ENCODE results near the gene ARHGEF16.

ARHGEF16 gene

DNA sequence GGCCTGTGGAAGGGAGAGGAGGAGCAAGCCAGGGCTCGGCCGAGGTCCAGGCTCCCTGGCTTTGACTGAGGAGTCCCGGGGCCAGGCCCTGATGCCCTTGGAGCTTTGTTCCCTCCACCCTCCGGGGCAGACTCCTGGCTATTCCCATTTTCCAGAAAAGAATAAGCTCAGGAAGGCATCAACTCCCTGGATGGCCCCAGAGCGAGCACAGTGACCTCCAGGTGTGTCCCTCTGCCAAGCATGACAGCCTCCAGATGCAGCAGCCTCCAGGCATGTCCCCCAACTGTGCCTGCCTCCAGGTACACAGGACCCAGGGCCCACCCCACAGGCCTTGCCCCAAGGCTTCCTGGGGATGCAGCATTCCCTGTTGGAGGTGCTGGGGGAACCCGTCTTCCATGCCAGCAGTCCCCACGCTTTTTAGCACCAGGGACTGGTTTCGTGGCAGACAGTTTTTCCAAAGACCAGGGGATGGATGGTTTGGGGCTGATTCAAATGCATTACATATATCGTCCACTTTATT is 15.7 kb upstream of the ARHGEF16 start:
- DNase-seq (ENCODE audit: low spot score) = no peak

DNA sequence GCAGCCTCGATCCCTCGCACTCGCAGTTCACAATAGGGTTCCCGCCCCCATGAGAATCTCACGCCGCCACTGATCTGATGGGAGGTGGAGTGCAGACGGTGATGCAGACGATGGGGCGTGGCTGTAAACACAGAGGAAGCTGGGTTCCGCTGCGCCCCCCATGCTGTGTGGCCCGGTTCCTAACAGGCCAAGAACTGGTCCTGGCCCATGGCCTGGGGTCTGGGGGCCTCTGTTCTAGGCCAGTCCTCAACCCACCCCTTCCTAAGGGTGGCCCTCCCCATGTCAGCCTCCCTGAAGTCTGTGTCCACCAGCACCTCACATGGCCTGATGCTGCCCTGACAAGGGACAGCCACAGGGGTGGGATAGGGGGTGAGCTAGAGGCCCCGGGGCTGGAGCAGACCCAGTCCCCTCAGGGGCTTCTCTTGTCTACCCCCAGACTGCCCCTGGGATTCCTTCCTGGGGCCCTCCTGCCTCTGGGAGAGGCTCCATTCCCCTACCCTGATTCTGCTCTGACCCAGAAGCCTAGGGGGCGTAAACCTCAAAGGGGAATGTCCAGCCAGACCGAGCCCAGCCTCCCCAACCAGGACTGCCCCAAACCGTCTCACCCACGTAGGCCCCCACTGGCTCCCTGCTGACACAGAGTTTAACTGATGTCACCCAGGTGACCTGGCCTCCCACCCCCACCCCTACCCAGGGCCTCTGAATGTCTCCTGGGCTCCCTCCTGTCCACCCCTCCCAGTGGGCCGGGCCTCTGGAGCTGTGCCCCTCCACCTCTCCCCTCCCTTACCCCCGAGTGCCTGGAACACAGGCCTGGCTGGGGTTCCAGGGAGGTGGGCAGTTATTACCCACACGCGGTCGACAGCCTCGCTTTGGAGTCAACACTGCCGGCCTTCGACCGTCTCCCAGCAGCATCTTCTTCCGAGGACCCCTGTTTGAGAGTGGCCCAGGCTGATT is 14.8 kb upstream of the ARHGEF16 start:
- DNase-seq (ENCODE audit: low spot score) = no peak

DNA sequence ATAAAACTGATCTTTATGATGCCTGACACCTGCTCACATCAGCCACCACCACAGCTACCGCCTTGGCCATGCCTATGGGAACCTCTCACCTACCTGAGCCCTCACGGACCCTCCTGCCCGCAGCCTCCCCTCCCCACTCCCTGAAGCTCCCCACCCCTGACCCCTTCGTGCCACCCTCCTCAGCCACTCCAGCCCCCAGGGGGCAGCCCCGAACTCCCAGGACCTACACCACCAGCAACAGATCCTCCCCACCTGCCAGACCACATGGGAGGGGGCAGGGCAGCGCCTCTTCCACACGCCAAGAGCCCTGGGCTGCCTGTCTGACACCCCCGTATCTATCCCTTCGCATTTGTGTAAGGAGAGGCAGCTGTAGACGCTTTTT is 14.2 kb upstream of the ARHGEF16 start:
- DNase-seq (ENCODE audit: low spot score) = no peak

- no peak for DNase-seq (ENCODE audit: low spot score)
These were observed 13.6 kb upstream of the ARHGEF16 start for GRCh38 chr1:3440711-3441409.

DNA sequence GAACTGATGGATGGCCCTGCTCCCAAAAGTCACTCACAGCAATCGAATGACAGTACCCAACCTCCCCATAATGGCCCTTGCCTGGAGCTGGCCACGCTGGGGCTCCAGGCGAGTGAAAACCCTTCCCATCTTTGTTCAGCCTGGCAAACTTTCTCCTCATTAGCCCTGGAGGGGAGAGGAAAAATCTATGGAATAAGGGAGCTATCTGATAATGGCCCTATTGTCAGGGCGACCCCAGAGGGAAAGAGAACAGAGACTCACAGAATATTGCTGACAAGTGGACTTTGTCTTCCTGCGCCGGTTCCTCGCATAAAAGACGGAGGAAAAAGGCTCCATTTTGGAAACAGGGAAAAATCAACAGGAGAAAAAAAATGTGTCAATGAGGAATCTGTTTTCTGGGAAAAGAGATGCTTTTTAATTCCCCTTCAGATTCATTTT is 13.0 kb upstream of the ARHGEF16 start:
- peak; percentile 77 for DNase-seq (ENCODE audit: low spot score)

GRCh38 chr1:3441880-3442279 is 12.6 kb upstream of the ARHGEF16 start:
- DNase-seq (ENCODE audit: low spot score) = no peak

GRCh38 chr1:3442331-3442730 is 12.1 kb upstream of the ARHGEF16 start:
- DNase-seq (ENCODE audit: low spot score) = no peak

DNA sequence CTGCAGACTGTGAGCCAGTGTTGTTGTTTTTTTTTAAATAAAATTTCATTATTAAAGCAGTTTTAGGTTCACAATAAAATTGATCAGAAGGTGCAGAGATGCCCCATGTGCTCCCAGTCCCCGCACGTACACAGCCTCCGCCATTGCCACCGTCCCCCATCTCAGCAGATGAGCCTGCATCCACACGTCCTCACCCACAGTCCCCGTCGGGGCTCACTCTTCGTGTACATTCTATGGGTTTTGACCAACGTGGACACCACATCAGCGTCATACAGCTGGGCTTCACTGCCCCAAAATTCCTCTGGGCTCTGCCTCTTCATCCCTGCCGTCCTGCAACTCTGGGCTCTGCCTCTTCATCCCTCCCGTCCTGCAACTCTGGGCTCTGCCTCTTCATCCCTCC is 11.6 kb upstream of the ARHGEF16 start:
- DNase-seq (ENCODE audit: low spot score) = no peak

DNA sequence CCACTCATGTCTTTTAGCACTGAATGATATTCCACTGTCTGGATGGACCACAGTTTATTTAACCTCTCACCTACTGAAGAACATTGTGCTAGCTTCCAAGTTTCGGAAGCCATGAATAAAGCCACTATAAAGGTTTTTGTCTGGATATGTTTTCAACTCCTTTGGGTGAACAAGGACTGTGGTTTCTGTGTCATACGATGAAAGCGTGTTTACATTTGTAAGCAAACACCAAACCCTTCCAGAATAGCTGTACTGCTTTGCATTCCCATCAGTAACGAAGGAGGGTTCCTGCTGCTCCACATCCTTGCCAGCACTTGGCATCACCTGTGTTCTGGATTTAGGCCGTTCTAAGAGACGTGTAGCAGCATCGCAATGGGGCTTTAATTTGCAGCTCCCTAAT is 10.7 kb upstream of the ARHGEF16 start:
- no peak for DNase-seq (ENCODE audit: low spot score)

GRCh38 chr1:3444298-3444697 is 10.2 kb upstream of the ARHGEF16 start:
- no peak for DNase-seq (ENCODE audit: low spot score)

GRCh38 chr1:3444736-3445135 is 9.7 kb upstream of the ARHGEF16 start:
- peak; percentile 44 for DNase-seq (ENCODE audit: low spot score)

DNA sequence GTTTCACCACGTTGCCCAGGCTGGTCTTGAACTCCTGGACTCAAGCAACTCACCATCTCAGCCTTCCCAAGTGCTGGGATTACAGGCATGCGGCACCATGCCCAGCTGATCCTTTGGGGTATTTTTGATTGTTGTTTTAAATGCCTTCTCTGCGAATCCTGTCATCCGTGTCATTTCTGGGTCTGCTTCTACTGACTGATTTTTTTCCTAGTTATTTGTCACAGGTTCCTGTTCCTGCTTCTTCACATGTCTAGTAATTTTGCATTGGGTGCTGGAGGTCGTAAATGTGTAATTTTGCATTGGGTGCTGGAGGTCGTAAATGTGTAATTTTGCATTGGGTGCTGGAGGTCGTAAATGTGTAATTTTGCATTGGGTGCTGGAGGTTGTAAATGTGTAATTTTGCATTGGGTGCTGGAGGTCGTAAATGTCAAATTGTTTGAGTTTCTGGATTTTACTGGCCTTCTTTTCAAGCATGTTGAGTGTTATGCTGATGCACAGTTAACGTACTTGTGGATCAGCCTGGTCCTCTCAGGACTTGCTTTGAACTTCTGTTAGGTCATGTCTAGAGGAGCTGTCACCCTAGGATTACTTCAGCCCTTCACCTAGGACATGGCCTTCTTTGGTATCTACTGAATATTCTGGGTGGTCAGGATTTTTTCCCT is 4.1 kb upstream of the ARHGEF16 start:
- DNase-seq (ENCODE audit: low spot score) = no peak

DNA sequence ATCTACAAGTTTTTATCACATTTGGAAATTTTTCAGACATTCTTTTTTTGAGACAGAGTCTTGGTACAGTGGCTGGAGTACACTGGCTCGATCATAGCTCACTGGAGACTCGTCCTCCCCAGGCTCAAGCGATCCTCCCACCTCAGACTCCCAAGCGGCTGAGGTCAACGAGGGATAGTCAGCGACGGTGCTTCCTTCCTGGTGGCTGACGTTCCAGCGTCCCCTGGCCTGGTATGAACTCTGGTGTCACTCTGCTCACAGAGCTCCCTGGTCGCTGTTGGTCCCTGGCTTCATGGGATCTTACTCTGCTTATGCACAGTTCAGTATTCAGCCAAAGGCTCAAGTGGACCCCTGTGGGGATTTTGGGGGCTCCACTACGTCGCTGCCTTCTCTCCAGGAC is 3.5 kb upstream of the ARHGEF16 start:
- no peak for DNase-seq (ENCODE audit: low spot score)

- no peak for DNase-seq (ENCODE audit: low spot score)
These were observed 2.2 kb upstream of the ARHGEF16 start for GRCh38 chr1:3451994-3452865.

DNA sequence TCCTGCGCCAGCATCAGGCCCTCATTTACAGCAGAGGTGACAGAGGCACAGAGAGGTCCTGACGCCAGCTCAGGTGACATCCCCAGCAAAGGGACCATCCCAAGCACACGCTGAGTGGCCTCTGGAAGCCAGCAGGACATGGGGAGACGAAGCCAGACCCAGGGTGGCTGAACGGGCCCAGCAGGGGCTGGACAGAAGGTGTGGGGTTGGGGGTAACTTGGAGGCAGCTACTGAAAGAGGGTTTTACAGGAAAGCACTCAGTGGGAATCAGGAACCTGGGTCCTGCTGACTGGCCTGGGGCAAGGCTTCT is 1.6 kb upstream of the ARHGEF16 start:
- no peak for DNase-seq (ENCODE audit: low spot score)

- DNase-seq (ENCODE audit: low spot score) = peak; percentile 83
These were observed 1.2 kb upstream of the ARHGEF16 start for GRCh38 chr1:3453203-3453761.

- DNase-seq (ENCODE audit: low spot score) = no peak
These were observed 550 bp downstream of the ARHGEF16 start for GRCh38 chr1:3454811-3455618.

DNA sequence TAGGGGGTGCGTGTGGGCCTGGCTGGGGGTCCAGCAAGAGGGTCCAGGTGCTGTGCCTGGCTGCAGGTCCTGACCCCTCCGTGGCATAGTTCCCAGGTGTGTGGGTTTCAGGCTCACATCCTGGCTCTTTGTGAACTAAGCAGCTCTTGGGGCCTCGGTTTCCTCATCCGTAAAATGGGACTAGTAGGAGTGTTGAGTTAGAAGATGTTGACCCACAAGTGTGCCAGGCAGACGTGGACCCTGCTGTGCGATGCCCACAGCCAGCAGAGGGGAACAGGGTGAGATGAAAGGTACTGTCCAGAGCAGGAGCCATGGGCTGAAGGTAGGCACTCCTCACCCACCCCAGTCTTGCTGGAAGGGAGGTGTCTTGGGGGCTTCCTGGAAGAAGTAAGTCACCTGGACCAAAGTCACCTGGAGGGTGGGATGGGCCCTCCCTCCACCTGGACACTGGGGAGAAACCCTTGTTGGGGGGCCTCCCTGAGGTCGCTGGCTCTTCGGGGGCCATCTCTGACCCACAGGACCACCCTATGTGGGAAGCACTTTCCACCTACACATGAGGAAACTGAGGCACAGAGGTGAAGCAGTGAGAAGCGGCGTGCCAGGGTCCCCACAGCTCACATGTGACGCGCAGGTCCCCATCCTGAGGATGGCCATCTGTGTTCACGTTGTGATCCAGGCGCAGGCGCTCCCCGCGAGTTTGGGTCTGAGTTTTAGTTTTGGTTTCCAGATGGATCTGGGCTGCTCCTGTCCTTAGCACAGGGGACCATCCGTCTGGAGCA is 1.4 kb downstream of the ARHGEF16 start:
- no peak for DNase-seq (ENCODE audit: low spot score)

GRCh38 chr1:3456449-3456963 is 2.0 kb downstream of the ARHGEF16 start:
- no peak for DNase-seq (ENCODE audit: low spot score)
